Measurements from ENCODE around the gene TMEM107.
A peak's percentile ranks its signal among the peaks of the same experiment; 100 is the strongest.

Gene TMEM107

DNA sequence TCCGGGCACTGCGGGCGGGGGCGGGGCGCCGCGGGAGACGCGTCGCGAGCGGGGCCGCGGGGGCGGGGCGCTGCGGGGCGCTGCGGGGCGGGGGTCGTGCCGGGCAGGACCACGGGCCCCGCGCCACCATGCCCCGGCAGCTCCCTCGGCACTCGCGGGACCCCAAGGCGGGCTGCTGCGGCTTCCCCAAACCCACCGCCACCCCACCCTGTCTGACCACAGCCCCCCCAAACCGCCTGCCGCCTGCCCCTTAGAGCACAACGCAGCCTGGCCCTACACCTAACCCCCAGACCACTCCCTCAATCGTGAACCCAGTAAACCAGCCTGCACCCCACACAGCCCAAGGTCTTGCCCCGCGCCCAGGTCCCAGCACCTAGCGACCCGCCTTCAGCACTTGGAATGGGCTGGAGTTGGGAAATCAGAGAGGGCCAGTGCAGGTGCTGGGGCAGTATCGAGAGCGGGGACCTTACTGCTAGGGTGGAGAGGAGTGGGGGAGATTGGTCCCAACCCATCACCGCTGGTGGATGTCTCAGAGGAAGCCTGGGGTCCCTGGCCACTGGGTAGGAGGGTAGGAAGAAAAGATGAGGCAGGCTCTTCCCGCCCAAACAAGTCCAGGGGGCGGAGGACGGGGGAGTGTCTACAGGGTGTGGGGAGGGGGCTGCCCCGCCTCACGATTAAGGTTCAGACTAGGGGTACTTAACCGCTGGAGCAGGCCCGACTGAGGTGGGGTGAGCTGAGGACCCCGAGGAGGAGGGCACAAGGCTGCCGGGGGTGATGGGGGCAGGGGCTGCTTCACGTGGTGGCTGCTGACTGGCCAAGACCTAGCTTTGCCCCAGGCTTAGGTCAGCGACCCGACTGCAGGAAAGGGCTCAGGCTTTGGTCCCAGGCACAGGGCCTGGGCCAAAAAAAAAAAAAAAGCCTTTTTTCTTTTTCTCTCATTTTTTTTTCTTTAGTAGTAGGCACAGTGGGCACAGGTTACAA, 12.9 kb downstream of the TMEM107 start:
- H3K27ac ChIP-seq: peak overlapping the region; percentile 76
- no peak for DNase-seq (ENCODE audit: low read depth, low spot score)

DNA sequence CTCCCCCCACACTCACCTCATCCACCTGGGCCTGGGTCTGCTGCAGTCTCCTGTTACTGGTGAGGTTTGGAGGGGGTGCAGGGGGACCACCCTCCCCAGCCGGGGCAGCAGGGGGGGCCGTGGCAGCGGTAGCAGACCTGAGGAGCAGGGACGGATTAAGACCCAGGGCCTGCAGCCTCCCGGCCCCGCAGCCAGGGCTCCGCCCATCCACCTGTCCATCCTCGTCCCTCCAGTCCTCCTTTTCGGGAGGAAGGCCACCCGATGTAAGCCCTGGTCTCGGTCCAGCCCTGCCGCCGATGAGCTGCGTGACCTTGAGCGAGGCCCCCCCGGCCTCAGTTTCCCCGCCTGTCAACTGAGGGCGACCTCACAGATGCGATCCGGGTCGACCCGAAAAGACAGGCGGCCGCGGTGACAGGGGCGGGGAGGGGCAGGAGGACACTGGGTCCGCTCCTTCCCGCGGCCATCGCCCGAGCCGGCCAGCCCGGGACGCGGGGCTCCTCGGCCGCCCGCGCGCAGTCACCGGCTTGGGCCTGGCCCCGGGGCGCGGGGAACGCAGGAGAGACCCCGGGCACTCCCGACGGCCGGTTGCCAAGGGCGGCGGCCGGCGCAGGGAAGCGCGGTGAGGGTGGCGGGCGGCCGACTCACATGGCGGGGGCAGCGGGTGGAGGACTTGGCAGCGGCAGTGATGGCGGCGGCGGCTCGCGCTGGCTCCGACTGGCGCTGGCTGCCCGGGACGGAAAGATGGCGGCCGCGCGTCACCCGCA, 13.8 kb downstream of the TMEM107 start, which contains the start of gene VAMP2:
TSS of gene VAMP2 (minus strand) at position 716 of the 764 bp plus-strand sequence. CDS start at position 647, 69 bp downstream.
- no peak for DNase-seq (ENCODE audit: low read depth, low spot score)
- peak within 1 kb of the TSS; percentile 76 for H3K27ac ChIP-seq

DNA sequence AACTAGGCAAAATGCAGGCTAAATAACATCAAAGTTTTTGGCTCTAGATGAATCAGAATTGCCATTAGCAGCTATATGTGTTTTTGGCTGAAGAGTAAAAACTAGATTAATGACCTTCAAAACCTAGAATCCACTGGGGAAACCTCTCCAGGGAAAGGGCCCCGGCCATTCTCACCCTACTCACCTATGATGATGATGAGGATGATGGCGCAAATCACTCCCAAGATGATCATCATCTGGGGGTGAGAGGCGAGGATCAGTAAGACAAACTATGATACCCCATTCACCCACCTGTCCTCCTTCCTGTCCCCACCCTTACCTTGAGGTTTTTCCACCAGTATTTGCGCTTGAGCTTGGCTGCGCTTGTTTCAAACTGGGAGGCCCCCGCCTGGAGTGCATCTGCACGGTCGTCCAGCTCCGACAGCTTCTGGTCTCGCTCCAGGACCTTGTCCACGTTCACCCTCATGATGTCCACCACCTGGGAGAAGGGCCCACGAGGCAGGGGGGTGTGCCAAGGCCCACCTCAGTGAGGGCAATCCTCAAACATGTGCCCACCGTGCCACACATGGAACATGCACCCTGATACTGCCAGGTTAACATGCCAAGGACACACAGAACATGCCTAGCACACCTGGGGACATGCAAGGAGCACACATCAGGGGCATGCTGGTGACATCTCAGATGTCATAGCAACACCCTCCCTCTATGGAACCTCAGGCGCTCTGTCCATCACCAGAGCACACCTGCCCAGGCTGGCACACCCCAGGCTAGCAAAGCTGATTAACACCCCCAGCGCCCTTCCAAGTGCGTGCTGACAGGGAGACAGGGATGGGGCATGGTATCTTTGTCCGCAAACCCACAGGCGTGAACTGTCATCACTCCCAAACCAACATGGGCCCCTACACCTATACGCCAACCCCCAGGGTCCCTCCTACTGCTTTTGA, 14.6 kb downstream of the TMEM107 start:
- no peak for DNase-seq (ENCODE audit: low read depth, low spot score)
- peak overlapping the region; percentile 76 for H3K27ac ChIP-seq

DNA sequence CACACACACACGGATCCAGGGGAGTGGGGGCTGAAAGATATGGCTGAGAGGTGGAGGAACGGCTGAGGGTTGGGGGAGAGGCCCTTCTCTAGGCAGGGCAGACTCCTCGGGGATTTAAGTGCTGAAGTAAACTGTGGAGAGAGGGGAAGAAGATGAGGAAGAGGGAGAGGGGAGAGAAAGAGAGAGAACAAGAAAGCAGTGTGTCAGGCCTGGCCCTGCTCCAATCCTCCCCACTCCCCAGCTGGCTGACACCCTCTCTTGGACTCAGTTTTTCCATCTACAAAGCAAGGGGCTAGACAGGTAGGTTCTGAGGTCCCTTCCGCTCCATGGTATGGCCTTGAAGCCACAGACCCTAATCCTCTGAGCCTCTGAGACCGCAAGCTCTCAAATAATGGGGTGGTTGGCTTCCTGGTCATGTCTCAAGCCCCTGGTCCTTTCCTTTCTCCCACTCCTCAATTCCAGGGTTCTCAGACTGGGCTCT, 15.4 kb downstream of the TMEM107 start:
- DNase-seq (ENCODE audit: low read depth, low spot score): no peak
- peak overlapping the region; percentile 37 for H3K27ac ChIP-seq

DNA sequence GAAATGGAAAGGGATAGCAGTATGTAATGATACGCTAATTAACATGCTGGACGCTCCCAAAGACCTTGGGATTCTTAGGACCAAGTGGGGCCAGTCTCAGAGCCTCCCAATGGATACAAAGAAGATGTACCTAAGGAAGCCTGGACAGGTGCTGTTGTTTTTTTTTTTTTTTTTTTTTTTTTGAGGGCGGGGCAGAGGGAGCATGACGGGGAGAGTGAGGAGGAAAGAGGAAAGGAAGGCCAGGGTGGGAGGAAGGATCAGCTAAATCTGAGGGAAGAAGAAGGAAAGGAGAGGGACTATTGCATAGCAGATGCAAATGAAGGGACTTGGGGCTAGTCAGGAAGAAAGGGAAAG, 16.0 kb downstream of the TMEM107 start:
- peak overlapping the region; percentile 37 for H3K27ac ChIP-seq
- no peak for DNase-seq (ENCODE audit: low read depth, low spot score)

DNA sequence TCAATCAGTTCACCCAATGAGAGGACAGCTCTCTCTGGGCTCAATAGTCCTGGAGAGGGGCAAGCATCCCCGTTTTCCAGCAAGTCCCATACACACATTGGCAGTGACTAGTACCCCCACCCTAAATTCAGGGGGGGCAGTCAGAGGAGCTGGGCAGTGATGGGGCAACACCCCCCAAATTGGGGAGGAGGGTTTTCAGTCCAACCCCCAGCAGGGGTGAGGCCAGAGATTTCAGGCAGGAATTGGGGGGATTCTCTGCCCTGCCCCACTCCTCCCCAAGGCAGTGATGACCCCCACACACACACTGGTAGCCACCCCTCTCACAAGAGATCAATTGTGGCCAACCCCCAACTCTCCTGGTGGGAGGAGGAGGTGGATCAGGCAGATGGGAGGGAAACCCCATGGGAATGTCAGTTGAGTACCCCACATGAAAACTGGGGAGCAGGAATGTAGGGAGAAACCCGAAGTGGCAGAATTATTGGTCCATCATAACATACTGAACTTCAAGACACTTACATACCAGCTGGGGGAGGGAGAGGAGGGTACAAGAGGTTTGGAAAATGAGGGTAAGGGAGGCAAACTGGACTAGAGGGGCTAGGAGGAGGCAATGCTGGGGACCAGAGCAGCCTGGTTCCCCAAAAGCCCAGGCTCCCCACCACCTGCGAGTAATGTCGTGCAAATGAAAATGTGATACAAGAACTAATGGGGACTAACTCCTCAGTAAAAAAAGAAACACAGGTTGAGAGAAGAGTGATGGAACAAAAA, 16.5 kb downstream of the TMEM107 start:
- no peak for DNase-seq (ENCODE audit: low read depth, low spot score)
- H3K27ac ChIP-seq: no peak overlapping the region

DNA sequence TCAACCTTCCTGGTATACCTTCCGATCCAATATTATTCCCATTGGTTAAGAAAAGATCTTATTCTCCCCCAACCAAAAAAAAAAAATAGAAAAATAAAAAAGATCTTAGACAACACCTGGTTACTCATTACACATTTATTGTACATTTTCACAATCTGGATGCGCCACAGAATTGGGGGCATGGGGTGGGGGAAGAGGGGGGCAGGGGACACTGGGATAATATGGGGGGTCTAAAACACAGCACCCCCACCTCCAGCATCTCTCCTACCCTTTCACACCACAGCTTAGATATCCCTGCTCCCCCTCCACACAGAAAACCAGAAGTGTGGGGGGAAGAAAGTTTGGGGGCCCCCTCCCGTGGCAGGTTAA, 17.2 kb downstream of the TMEM107 start:
- H3K27ac ChIP-seq: no peak overlapping the region
- no peak for DNase-seq (ENCODE audit: low read depth, low spot score)

DNA sequence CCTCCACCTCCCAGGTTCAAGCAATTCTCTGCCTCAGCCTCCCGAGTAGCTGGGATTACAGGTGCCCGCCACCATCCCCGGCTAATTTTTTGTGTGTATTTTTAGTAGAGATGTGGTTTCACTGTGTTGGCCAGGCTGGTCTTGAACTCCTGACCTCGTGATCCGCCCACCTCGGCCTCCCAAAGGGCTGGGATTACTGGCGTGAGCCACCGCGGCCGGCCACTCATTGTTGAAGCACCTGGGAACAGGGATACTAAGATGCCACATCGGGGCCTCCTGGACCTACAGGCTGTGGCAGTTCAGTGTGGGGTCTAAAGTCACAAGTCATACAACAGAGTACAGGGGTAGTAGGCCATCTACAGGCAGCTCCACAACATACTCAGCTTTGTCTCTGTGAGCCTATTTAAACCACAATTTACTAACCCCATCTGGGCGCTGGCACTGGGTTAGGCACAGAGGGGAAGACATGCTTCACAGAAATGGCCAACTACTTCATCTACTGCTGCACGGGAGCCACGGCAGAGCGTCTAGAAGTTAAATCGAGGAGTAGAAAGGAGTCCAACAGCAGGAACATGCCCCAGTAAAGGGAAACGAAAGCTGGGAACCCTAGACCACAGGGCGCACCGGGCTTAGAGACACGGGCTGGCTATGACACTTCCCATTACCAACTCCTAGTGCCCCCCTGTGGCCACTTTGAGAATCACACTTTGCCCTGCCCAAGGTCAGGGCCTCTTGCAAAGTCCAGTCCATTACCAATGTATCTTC, 17.7 kb downstream of the TMEM107 start:
- no peak for DNase-seq (ENCODE audit: low read depth, low spot score)
- no peak overlapping the region for H3K27ac ChIP-seq

DNA sequence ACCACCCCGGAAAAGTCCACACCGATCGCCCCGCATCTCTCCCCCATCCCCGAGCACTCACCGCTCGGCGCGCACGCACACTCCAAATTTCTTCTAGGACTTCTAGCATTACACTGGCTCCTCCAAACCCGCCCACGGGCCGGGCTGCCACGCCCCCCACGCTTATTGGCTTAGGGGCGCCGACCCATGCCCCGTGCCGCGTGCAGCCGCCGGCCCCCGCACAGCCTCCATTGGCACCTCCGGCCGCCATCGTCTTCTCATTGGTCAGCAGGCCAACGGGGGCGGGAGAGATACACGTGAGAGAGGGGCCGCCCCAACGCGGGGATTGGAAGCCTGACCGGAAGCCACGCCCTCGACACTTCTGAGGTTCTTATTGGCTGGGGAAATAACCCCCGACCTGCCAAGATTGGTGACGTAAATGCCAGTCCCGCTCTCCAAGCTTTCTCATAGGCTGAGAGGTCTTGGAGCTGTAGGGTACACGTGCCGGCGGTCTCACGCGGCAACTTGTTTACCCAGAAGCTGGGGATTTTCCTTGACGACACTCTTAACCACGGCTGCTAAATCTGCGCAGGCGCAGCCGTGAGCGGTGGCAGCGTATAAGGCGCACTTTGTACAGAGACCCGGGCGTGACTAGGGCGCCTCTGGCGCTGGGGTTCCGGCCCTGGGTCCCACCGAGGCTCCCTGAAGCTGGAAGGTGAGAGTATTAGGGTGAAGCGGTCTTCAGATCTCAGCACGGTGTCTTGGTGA, 19.8 kb downstream of the TMEM107 start:
- DNase-seq (ENCODE audit: low read depth, low spot score): peak; percentile 100
- peak overlapping the region; percentile 100 for H3K27ac ChIP-seq

DNA sequence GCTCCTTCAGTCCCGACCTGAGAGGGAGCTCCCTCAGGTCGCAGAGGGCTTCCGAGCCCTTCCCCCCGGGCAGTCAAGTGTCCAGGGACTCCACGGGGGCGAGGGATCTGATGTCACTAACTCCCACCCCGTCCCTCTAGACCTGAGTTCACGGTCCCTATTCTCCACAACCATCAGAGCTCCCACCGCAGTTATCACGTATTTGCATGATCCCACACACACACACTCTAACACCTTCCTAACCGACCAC, 20.3 kb downstream of the TMEM107 start:
- DNase-seq (ENCODE audit: low read depth, low spot score): no peak

DNA sequence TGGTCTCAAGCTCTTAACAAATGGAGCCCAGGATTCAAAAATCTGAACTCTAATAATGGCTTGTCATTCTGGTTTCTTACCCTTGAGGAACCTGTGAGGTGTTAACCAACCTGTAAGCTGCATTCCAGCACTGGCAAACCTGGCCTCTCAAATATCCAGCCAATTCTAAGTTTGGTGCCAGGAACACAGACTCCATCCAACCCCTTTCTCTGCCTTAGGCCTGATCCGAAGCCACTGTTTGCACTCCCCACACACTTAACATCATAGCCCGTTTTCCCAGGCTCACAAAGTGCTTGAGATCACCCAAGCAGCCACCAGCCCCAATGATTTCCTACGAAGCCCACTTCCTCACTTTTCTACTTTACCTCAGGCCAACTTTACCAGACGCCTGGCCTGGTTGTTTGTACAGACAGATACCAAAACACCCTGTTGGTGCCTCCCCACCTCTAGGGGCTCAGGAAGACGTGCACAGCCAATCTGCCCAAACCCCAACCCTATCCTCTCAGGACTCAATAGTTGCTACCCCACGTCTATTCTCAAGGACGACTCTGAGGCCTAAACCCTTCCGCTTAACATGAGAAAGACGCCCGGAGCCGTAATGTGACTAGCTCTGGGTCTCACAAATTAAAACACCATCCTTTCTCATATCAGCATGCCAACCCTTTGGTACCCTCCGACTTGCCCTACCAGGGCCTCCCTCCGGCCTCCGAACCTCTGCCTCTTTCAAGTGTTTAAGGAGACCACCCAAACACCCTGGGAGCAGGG, 20.8 kb downstream of the TMEM107 start:
- DNase-seq (ENCODE audit: low read depth, low spot score): no peak
- peak overlapping the region; percentile 100 for H3K27ac ChIP-seq

More for the DNA sequence above, 20.3 kb downstream of the TMEM107 start:
- peak overlapping the region; percentile 100 for H3K27ac ChIP-seq

DNA sequence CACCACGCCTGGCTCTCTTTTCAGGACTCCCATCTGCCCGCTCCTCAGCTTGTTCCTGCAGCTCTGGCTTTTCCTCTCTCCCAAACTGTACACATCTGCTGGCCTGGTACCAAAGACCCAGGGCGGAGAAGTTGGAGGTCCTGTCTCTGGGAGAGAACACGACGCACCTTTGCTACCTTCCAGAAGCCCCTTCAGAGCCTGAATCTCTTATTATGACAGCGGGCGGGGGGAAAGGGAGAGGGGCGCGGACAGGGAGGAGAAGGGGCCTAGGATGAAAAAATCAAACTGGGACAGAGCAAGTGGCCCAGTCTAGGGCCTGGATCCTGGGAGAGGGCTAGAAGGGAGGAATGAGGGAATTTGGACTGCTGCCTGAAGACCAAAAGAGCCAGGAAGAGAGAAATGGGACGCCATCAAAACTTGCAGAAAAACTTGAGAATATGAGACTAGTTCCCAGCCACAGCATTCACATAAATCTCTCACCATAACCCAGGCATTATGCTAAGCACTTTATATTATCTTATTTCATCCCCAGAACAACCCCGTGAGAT, 21.5 kb downstream of the TMEM107 start:
- peak overlapping the region; percentile 100 for H3K27ac ChIP-seq
- no peak for DNase-seq (ENCODE audit: low read depth, low spot score)

DNA sequence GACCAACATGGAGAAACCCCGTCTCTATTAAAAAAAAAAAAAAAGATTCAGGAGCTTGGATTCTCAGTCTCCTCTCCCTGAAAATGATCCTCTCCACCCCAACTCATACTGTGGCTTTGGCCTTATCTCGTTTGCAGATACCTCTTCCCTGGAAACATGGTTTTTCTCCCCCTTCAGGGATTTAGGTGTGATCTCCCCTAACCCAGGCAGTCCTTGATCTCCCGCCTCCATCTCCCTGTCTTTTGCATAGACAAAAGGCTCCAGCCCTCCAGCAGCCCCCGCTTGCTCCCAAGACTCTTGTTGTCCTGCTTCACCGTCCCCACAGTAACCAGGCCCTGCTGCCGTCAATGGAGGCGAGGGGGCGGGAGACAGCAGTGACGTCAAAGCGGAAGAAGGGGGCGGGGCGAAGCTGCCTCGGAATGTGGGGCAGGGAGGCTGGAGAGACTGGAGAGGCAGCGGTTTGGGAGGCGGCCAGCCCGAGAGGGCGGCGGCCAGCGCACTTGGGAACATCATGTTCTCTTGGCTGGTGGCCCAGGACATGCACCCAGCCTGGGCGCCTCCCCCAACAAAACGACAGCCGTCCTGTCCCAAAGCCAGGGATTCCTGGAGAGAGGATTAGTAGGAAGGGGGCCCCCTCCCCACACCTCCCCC, 22.1 kb downstream of the TMEM107 start:
- peak overlapping the region; percentile 100 for H3K27ac ChIP-seq
- DNase-seq (ENCODE audit: low read depth, low spot score): peak; percentile 90

DNA sequence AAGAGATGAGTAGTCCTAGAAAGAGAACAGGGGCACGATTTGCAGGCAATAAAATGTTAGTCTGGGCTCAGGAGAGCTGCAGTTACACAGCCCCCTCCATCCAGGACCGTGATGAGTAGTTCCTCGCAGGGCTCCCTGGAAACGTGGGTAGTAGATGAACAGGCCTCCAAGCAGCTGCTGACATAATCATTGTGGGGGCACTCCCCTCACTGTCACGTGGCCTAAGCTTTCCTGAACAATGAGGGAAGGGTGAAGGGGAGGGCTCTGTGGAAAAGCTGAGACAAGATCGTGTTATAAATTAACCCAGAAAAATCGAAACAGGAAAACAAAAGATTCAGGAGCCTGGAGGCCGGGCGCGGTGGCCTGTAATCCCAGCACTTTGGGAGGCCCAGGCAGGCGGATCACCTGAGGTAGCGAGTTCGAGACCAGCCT, 22.6 kb downstream of the TMEM107 start:
- H3K27ac ChIP-seq: peak overlapping the region; percentile 100
- peak; percentile 95 for DNase-seq (ENCODE audit: low read depth, low spot score)

DNA sequence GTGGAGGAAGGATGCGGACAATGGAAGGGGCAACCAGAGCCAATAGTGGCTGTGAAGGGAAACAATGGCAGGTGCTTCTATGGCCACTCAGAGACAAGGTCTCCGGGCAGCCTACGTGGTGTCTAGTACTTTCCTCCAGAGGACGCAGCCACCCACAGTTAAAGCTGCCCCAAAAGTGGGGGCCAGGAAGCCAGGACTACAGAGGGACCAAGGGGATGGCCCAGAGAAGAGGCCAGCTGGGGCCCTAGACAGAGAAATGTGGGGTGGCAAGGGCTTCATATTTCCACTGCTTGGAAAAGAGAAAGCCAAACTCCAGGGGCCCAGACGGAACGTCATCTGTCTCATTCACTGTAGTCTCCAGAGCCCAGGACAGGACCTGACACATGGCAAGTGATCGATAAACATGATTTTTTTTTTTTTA, 23.1 kb downstream of the TMEM107 start:
- DNase-seq (ENCODE audit: low read depth, low spot score): no peak
- H3K27ac ChIP-seq: peak overlapping the region; percentile 100

DNA sequence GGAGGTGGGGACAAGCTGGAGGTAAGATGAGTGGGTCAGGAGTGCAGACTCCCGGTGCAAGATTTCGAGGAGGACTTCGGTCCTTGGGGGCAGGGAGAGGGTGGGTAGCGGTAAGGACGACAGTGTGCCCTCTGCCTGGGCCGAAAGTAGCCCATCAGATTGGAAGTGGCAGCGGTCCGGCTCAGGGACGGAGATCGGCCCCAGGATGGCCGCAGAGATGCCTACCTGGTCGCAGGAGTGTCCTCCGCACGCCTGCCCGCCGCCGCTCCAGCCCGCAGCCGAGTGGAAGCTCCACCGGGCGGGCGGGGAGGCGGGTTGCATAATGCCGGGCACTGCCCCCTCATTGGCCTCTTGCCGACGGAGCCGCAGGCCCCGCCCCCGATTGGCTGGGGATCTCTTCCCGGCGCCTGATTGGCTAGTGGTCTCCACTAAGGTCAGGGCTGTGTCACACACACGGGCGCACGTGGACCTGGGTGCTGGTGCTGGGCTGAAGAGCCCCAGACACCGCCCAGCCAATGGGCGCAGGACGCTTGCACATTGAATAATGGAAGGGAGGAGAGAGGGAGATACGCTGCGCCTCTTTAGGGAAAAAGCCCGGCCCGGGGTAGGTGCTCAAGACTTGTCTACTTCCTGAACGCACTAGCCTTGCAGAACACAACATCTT, 23.9 kb downstream of the TMEM107 start, which contains the start of gene PER1:
TSS of gene PER1 (minus strand) at position 293 of the 664 bp plus-strand sequence. CDS start 1,698 bp downstream, outside the sequence.
- peak; percentile 80 for DNase-seq (ENCODE audit: low read depth, low spot score)
- H3K27ac ChIP-seq: peak within 1 kb of the TSS; percentile 100
